IPS-18c (cell line): ENCODE results near the gene NR0B2.
A peak's percentile ranks its signal among the peaks of the same experiment; 100 is the strongest.
"Not testable (repeated sequence)": the region's sequence is repeated elsewhere in the genome, so short reads cannot be mapped to it uniquely, and the experiment has no call there.

Source experiments
- H3K4me3 ChIP-seq: 2 replicates; pipeline ENCODE4 v1.7.0; 2013; ENCODE audit warnings: low read depth, mild to moderate bottlenecking, low read length, moderate library complexity; ENCODE audit not compliant: insufficient read depth
- H3K9me3 ChIP-seq: one replicate; pipeline ENCODE4 v1.6.1; 2013; ENCODE audit warnings: mild to moderate bottlenecking, low read length, moderate library complexity; ENCODE audit not compliant: control insufficient read depth, insufficient read depth

NR0B2 gene

GRCh38 chr1:26913754-26914619, at the start of gene NR0B2:
Gene NR0B2 (minus strand): TSS chr1:26913975. CDS start chr1:26913940, 35 bp downstream.
- Histone ChIP-seq H3K4me3 (no peak within 1 kb of the TSS), H3K9me3 (no peaks in the 10 kb centered on the region)

- Histone ChIP-seq H3K4me3 (no peak overlapping the region), H3K9me3 (no peaks in the 10 kb centered on the region)
Observed at GRCh38 chr1:26961826-26962225, 48.1 kb upstream of the NR0B2 start.

GRCh38 chr1:26960625-26960966, 46.8 kb upstream of the NR0B2 start:
- Histone ChIP-seq H3K9me3 (no peaks in the 10 kb centered on the region), H3K4me3 (peak overlapping the region; percentile 89)

GRCh38 chr1:26959722-26960624, 46.2 kb upstream of the NR0B2 start, which contains the start of gene KDF1:
Gene KDF1 (minus strand): TSS chr1:26960468. CDS start chr1:26952380, 8,088 bp downstream.
- H3K9me3 ChIP-seq = no peaks in the 10 kb centered on the region
- peak within 1 kb of the TSS; percentile 89 for H3K4me3 ChIP-seq

- H3K4me3 ChIP-seq = peak overlapping the region; percentile 89
- no peaks in the 10 kb centered on the region for H3K9me3 ChIP-seq
Observed at GRCh38 chr1:26959270-26959669, 45.5 kb upstream of the NR0B2 start.

- H3K4me3 ChIP-seq = no peak overlapping the region
- no peaks in the 10 kb centered on the region for H3K9me3 ChIP-seq
Observed at GRCh38 chr1:26957306-26957705, 43.5 kb upstream of the NR0B2 start.

GRCh38 chr1:26956321-26956720, 42.5 kb upstream of the NR0B2 start:
- no peaks in the 10 kb centered on the region for H3K9me3 ChIP-seq
- H3K4me3 ChIP-seq = no peak overlapping the region

- no peak overlapping the region for H3K4me3 ChIP-seq
- no peaks in the 10 kb centered on the region for H3K9me3 ChIP-seq
Observed at GRCh38 chr1:26953374-26953773, 39.6 kb upstream of the NR0B2 start.

GRCh38 chr1:26951821-26952497, 38.2 kb upstream of the NR0B2 start:
- no peaks in the 10 kb centered on the region for H3K9me3 ChIP-seq
- H3K4me3 ChIP-seq = no peak overlapping the region

- no peak overlapping the region for H3K4me3 ChIP-seq
- no peaks in the 10 kb centered on the region for H3K9me3 ChIP-seq
Observed at GRCh38 chr1:26951216-26951615, 37.4 kb upstream of the NR0B2 start.

GRCh38 chr1:26950602-26951001, 36.8 kb upstream of the NR0B2 start:
- Histone ChIP-seq H3K4me3 (no peak overlapping the region), H3K9me3 (no peaks in the 10 kb centered on the region)

- no peaks in the 10 kb centered on the region for H3K9me3 ChIP-seq
- H3K4me3 ChIP-seq = no peak overlapping the region
Observed at GRCh38 chr1:26949926-26950319, 36.1 kb upstream of the NR0B2 start.

GRCh38 chr1:26949266-26949925, 35.6 kb upstream of the NR0B2 start:
- H3K9me3 ChIP-seq = no peaks in the 10 kb centered on the region

GRCh38 chr1:26948725-26949057, 34.9 kb upstream of the NR0B2 start:
- not testable (repeated sequence) for H3K4me3 ChIP-seq, H3K9me3 ChIP-seq

More at GRCh38 chr1:26949266-26949925, 35.6 kb upstream of the NR0B2 start:
- H3K4me3 ChIP-seq = no peak overlapping the region

GRCh38 chr1:26946270-26946669, 32.5 kb upstream of the NR0B2 start:
- H3K4me3 ChIP-seq = no peak overlapping the region
- no peaks in the 10 kb centered on the region for H3K9me3 ChIP-seq

- H3K4me3 ChIP-seq = no peak overlapping the region
- no peaks in the 10 kb centered on the region for H3K9me3 ChIP-seq
Observed at GRCh38 chr1:26945728-26946127, 32.0 kb upstream of the NR0B2 start.

- Histone ChIP-seq H3K4me3 (no peak overlapping the region), H3K9me3 (no peaks in the 10 kb centered on the region)
Observed at GRCh38 chr1:26945138-26945537, 31.4 kb upstream of the NR0B2 start.
